Activated CD8-positive, alpha-beta memory T cell treated with anti-CD3 and anti-CD28 coated beads, Interleukin-2, amount 50 U/mL, for 24 hours (primary cell): Measurements from ENCODE around the gene SRRM3.
"Not testable (repeated sequence)": the region's sequence is repeated elsewhere in the genome, so short reads cannot be mapped to it uniquely, and the experiment has no call there.

Experiments
- DNase-seq: peaks from one replicate; pipeline ENCODE4 v3.0.0-alpha.2; 2020; ENCODE audit errors: extremely low read depth

The SRRM3 gene

GRCh38 chr7:76291351-76292212 lies 89.9 kb downstream of the SRRM3 start:
- peak; percentile 76 for DNase-seq

GRCh38 chr7:76292213-76292573 lies 90.5 kb downstream of the SRRM3 start:
- no peak for DNase-seq

- DNase-seq: not testable (repeated sequence)
These were observed 91.2 kb downstream of the SRRM3 start for GRCh38 chr7:76292911-76293310.

GRCh38 chr7:76293407-76293901 lies 91.8 kb downstream of the SRRM3 start:
- no peak for DNase-seq

GRCh38 chr7:76294344-76295024 lies 92.8 kb downstream of the SRRM3 start:
- no peak for DNase-seq

GRCh38 chr7:76296743-76297740 lies 95.3 kb downstream of the SRRM3 start:
- no peak for DNase-seq

- DNase-seq: no peak
These were observed 98.6 kb downstream of the SRRM3 start for GRCh38 chr7:76300166-76300731.

GRCh38 chr7:76301000-76301399 lies 99.3 kb downstream of the SRRM3 start:
- DNase-seq: no peak

- DNase-seq: no peak
These were observed 100.9 kb downstream of the SRRM3 start, which contains the start of gene HSPB1 for GRCh38 chr7:76302347-76303201. Gene HSPB1 (plus strand): TSS chr7:76302673. CDS start chr7:76302713, 40 bp downstream.

- peak; percentile 44 for DNase-seq
These were observed 101.8 kb downstream of the SRRM3 start for GRCh38 chr7:76303202-76304147.

- no peak for DNase-seq
These were observed 103.2 kb downstream of the SRRM3 start for GRCh38 chr7:76304888-76305375.

- DNase-seq: not testable (repeated sequence)
These were observed 107.2 kb downstream of the SRRM3 start for GRCh38 chr7:76308874-76309273.

GRCh38 chr7:76309341-76310101 lies 107.8 kb downstream of the SRRM3 start:
- not testable (repeated sequence) for DNase-seq

- DNase-seq: no peak
These were observed 108.6 kb downstream of the SRRM3 start for GRCh38 chr7:76310102-76310957.

- DNase-seq: not testable (repeated sequence)
These were observed 110.1 kb downstream of the SRRM3 start for GRCh38 chr7:76311838-76312237.

- peak; percentile 88 for DNase-seq
These were observed 112.5 kb downstream of the SRRM3 start for GRCh38 chr7:76314042-76314721.

- not testable (repeated sequence) for DNase-seq
These were observed 113.0 kb downstream of the SRRM3 start for GRCh38 chr7:76314740-76315139.
